GM12874 (cell line): ENCODE results near the gene EXOC6B.
A peak's percentile ranks its signal among the peaks of the same experiment; 100 is the strongest.

Experiments used
- TF ChIP-seq, protein P1 (sequence below): IDR thresholded peaks from 2 replicates; pipeline ENCODE4 v1.5.1; 2011; ENCODE audit warnings: low read depth, mild to moderate bottlenecking, control low read depth, low read length, moderate library complexity; ENCODE audit not compliant: insufficient read depth

Gene EXOC6B

DNA sequence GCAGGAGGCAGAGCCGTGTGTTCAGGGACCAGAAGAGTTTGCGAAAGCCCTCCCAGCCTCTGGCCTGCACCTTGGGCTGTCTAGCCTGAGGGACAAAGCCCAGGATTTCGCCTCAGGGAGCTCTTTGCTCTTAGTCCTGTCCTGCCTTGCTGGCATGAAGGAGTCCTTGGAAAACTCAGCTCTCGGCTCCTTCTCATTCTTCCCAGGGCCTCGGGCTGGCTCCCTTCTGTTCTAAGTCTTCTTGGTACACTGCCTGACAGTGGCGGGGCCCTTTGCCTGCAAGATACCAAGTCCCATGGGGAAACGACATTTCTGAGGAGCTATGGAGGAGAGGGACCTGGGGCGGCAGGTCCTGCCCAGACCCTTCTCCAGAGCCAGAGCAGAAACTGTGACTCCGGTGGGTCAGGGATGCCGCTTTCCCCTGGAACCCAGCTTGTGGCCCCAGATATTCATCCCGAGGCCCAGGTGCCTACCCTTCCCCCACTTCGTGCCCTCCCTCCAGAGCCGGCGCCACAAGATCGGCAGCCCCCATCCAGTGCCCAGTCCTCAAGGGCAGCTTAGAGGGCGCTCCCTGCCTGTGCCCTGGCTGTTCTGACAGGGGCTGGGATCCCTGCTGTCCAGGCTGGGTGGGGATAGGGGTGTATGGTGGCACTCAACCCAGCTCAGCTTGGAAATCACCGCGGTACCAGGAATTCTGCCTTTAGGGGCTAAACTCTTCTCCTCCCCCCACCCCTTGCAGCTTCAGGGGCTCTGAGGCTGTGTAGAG lies 672.6 kb downstream of the EXOC6B start:
- TF ChIP-seq, protein P1, sequence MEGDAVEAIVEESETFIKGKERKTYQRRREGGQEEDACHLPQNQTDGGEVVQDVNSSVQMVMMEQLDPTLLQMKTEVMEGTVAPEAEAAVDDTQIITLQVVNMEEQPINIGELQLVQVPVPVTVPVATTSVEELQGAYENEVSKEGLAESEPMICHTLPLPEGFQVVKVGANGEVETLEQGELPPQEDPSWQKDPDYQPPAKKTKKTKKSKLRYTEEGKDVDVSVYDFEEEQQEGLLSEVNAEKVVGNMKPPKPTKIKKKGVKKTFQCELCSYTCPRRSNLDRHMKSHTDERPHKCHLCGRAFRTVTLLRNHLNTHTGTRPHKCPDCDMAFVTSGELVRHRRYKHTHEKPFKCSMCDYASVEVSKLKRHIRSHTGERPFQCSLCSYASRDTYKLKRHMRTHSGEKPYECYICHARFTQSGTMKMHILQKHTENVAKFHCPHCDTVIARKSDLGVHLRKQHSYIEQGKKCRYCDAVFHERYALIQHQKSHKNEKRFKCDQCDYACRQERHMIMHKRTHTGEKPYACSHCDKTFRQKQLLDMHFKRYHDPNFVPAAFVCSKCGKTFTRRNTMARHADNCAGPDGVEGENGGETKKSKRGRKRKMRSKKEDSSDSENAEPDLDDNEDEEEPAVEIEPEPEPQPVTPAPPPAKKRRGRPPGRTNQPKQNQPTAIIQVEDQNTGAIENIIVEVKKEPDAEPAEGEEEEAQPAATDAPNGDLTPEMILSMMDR, result no peak

DNA sequence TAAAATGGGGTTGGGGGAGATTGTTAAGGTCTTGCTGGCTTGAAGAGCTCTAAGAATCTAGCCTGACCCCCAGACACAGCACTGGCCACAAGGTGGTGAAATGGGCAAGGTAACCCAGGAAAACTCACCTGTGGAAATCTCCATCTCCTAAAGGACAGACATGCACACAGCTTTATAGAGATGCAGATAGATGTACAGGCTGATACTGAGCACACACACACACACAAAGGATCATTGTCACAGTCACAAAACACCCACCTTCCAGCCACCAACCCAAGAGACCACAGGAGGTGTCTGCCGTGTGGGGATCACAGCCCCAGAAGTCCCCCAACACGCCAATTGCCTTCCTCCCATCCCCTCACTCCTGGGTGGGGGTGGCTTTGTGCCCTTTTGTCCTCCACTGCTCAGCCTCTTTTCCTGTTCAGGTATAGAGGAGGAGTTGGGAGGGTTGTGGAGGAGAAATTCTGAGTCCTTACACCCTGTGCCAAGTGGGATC lies 674.9 kb downstream of the EXOC6B start:
- TF ChIP-seq, protein P1, result no peak

DNA sequence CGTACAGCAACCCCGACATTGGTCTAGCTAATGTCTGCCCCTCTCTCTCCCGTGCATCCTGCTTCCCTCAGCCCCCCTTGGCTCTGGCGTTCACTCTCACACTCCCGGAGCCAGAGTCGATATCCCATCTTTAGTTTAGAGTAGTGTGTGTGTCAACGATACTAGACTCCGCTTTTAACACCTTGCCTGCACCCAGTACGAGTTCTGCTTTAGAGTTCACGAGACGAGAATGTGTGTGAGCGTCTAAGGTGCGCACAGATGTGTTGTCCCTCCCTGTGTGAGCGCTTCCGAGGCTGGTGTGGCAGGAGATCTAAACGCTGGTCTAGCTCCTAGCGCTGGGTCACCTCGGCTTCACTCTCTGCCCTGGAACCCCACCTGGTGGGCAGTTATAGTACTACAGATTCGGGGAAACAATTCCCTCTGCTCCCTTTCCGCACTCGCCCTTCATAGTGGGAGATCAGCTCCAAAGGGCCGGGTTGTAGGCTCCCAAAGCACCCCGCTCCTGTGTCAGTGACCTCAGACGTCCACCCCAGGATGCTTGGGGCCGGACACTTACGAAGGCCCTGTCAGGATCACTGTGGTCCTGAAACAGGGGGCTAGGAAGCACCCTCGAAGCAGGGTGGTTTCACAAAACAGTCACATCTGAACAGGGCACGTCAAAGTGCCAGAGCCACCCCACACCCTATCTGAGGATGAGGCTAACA lies 675.5 kb downstream of the EXOC6B start:
- TF ChIP-seq, protein P1, result peak; percentile 67

DNA sequence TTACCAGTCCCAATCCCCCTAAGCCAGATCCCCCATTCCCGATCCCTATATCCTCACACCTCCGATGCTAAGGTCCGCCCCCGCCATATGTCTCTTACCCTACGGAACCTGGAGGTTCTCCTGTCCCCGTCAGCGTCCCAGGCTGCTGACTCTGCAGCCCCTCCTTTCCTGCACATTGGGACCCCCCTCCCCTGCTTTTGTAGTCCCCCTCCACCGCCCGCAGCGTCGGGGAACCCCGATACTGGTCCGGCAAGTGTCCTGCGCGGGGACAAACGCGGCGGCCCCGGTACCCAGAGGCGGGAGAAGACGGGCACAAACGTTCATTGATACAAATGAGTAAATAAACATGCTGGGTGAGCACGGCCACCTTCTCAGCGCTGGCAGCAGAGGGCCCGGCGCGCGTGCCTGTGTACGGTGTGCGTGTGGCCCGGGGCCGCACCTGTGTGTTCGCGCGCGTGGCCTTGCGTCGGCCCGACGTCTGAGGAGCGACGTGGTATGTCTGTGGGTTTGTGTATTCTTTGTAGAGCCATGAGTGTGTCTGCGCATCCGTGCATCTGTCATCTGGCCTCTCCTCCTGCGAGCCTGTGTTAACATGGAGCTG lies 676.2 kb downstream of the EXOC6B start:
- TF ChIP-seq, protein P1, result no peak

DNA sequence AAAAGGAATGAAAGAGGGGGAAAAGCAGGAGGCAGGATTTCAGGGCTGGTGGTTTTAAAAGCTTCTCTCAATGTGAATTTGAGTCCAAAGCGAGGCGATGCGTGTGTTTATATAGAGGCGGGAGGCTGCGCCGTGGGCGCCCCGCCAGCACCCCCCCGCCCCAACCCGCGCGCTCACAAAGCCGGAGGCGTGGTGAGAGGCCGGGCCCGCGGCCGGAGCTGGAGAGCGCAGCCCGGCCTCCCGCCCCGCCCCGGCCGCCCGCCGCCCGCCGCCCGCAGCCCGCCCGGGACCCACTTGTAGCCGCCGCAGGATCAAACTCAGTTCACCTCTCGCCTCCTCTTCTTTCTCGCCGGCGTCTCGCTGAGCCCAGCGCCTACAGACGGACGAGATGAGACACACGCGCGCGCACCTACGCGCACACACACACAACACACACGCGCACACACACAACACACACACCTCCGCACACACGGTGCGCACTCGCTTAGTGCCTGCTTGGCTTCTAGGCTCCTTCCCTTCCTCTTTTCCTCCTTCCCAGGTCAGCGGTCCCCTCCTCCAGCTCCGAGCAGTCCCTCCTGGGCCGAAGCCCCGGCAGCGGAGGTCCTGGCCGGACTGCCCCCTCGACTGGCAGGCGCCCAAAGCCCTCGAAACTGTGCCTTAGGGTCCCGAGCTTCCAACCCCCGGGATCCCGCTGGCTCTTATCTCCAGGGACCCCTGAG lies 676.8 kb downstream of the EXOC6B start:
- TF ChIP-seq, protein P1, result no peak

DNA sequence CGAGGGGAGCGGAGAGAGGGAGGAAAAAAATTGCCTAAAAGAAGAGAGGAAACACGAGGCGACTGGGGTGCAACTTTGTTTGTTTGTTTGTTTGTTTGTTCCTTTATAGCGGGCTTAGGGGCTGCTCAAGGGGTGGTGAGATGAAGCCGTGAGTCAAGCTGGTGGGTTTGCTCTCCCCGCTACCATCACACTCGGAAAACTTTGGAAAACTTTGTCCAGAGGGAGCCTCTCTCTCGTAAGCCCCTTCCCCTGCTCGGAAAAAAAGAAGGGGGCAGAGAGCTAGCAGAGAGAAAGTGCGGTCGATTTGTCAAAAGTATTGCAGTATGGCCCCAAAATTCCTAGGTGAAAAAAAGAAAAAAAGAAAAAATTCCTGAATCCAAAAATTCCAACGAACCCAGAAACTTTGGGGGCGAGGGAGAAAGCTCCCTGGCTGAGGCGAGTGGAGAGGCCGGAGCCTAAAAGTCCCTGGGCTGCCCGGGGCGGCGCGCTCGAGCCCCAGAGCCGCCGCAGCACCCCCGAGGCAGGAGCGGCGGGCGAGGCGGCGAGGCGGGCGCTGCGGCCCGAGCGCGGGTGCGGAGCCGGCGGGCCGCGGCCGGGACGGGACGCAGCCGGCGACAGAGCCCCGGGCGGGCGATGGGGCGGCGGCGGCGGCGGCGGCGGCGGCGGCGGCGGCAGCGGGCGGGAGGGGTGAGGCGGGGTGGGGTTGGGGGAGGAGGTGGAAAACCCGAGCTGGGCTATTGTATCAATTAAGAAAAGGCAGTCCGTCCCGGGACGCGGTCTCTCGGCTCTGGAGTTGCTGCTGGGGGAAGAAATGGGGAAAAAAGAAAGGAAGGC lies 677.6 kb downstream of the EXOC6B start:
- TF ChIP-seq, protein P1, result no peak
